NT2/D1 (cell line): Measurements from ENCODE around the gene ULBP1.
"Not testable (repeated sequence)": the region's sequence is repeated elsewhere in the genome, so short reads cannot be mapped to it uniquely, and the experiment has no call there.

Experiments
- DNase-seq: peaks from one replicate; pipeline ENCODE4 v3.0.0-alpha.2; 2011; ENCODE audit warnings: low read depth, low spot score
- H3K27me3 ChIP-seq: 2 replicates; pipeline ENCODE4 v1.6.0; 2011; ENCODE audit warnings: mild to moderate bottlenecking; ENCODE audit not compliant: insufficient read length, insufficient read depth
- H3K36me3 ChIP-seq: 2 replicates; pipeline ENCODE4 v1.6.1; 2011; ENCODE audit warnings: mild to moderate bottlenecking, low read length, mixed read lengths; ENCODE audit not compliant: insufficient read depth, insufficient read length
- H3K4me1 ChIP-seq: 2 replicates; pipeline ENCODE4 v1.5.1; 2011; ENCODE audit not compliant: insufficient read depth, insufficient read length
- H3K4me3 ChIP-seq: 2 replicates; pipeline ENCODE4 v1.5.1; 2011; ENCODE audit warnings: low read depth; ENCODE audit not compliant: insufficient read length
- H3K9ac ChIP-seq: 2 replicates; pipeline ENCODE4 v1.6.0; 2011; ENCODE audit warnings: low read depth; ENCODE audit not compliant: insufficient read length
- H3K9me3 ChIP-seq: 2 replicates; pipeline ENCODE4 v1.5.1; 2011; ENCODE audit warnings: mild to moderate bottlenecking, low read length; ENCODE audit not compliant: insufficient read depth
- SUZ12 ChIP-seq: IDR thresholded peaks from 2 replicates; pipeline ENCODE4 v1.6.1; 2011; ENCODE audit not compliant: insufficient read length, insufficient read depth; ENCODE audit errors: extremely low read depth
- YY1 ChIP-seq: IDR thresholded peaks from 2 replicates; pipeline ENCODE4 v1.6.1; 2011; ENCODE audit not compliant: insufficient read length, insufficient read depth
- ZNF274 ChIP-seq: IDR thresholded peaks from 2 replicates; pipeline ENCODE4 v1.6.1; 2011; ENCODE audit warnings: mild to moderate bottlenecking, low read depth, low read length

ULBP1 gene

DNA sequence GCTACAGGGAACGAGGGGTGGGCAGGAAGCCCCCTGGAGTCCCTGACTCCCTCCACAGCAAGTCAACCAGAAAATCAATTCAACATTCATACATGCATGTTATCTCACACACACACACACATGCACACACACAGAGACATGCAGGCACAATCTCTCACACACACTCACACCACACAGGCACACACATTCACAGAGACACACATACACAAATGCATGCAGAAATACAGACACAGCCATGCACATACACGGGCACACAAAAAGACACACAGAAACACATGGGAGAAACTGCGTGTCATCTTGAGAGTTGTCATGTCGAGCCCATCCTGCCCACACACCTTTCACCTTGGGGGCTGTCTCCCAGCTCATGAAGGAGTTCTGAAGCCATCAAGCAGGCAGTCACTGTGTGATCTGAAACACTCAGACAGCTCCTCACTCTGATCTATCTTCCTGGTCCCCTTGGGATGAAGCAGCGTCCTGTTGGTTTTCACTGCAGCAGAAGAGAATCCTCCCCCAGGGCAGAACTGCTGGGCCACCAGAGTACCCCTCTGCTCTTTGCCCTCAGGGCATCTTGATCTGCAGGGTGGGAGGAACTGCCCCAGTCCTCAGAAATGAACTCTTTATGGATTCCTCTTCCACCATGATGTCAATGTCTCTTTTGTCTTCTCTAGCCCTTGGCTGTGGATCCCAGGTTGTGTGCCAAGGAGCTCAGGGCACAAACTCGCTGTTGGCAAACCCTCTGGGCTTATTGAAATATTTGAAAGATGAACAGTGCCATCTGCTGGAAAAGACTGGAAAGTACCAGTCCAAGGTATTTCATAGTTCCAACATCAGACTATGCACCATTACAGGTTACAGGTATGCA lies 52.8 kb downstream of the ULBP1 start:
- H3K4me3 ChIP-seq, result no peak overlapping the region
- H3K36me3 ChIP-seq, result no peaks in the 10 kb centered on the region
- peaks cover 56% of the 10 kb centered on the region for H3K27me3 ChIP-seq
- TF ChIP-seq ZNF274 (no peak), SUZ12 (no peak), YY1 (no peak)
- H3K9ac ChIP-seq, result no peak overlapping the region
- no peaks in the 10 kb centered on the region for H3K4me1 ChIP-seq
- peak; percentile 8 for DNase-seq
- no peaks in the 10 kb centered on the region for H3K9me3 ChIP-seq

DNA sequence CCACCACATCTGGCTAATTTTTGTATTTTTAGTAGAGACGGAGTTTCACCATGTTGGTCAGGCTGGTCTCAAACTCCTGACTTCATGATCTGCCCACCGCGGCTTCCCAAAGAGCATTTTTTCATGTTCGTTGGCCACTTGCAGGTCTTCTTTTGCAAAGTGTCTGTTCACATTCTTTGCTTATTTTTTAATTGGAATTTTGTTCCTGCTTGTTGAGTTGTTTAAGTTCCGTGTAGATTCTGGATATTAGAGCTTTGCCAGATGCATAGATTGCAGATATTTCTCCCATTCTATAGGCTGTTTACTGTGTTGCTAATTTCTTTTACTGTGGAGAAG lies 53.4 kb downstream of the ULBP1 start:
- not testable (repeated sequence) for DNase-seq, H3K4me1 ChIP-seq, H3K36me3 ChIP-seq, H3K4me3 ChIP-seq, H3K9me3 ChIP-seq, H3K9ac ChIP-seq
- H3K27me3 ChIP-seq, result peaks cover 51% of the 10 kb centered on the region

DNA sequence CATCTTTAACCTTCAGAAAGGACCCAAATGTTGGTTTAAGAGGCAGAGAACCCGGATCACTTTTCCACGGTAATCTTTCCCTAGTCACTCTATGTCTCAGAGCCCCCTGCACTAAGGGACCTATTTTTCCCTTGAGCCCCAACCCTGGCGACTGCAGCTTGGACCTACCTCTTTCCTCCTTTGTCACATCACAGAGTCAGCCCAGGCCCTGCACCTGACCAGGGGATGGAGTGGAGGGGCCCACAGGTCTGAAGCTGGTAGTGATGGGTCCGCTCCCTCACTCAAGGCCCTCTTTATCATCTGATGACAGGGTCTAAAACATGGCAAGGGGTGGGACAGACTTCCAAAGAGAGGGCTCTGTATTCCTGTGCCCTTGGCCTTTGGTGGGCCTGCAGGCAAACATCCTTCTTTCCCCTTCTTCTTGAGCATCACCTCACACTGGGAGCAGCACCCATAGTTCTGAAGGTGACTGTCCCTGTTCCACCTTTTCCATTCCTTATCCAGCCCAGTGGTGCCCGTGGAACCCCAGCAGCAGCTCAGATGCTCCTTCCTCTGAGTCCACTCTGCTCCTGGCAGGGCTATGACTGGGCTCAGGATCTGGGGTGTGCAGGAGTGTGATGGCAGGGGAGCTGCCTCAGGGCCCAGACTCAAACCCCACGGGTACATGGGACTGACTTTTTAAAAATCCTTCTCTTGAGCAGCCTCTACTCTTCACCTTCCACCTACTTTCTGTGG lies 55.3 kb downstream of the ULBP1 start:
- no peaks in the 10 kb centered on the region for H3K9me3 ChIP-seq
- no peaks in the 10 kb centered on the region for H3K36me3 ChIP-seq
- TF ChIP-seq SUZ12, result no peak
- TF ChIP-seq YY1, result no peak
- TF ChIP-seq ZNF274, result no peak
- no peak overlapping the region for H3K4me3 ChIP-seq
- peaks cover 37% of the 10 kb centered on the region for H3K27me3 ChIP-seq
- no peak for DNase-seq
- no peak overlapping the region for H3K9ac ChIP-seq
- H3K4me1 ChIP-seq, result no peaks in the 10 kb centered on the region

DNA sequence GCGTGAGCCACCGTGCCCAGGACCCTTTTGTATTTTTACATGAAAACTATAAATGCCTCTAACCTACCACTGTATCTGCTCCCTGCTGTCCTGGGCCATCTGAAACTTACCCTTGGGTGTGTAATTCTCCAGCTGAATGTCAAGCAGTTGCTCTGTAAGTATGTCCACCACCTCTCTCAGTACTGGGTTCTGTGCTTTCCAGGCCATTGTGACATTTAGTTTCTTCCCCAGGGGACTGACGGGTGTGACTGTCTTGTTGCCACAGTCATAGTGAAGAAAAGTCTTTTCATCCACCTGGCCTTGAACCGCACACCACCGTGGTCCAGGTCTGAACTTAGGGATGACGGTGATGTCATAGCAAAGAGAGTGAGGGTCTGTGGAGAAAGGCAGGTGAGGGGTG lies 58.1 kb downstream of the ULBP1 start:
- not testable (repeated sequence) for H3K4me1 ChIP-seq, DNase-seq, H3K4me3 ChIP-seq, H3K9ac ChIP-seq, H3K9me3 ChIP-seq, H3K36me3 ChIP-seq
- peaks cover 14% of the 10 kb centered on the region for H3K27me3 ChIP-seq
